Memory B cell (primary cell): Measurements from ENCODE around the gene OCIAD1.
"Not testable (repeated sequence)": the region's sequence is repeated elsewhere in the genome, so short reads cannot be mapped to it uniquely, and the experiment has no call there.

ENCODE experiments used
- ATAC-seq: fragments of 150-1000 bp; cut with Tn5 transposase; 2 replicates; pipeline ENCODE4 v1.10.0; 2021; ENCODE audit warnings: low read depth, mild to moderate bottlenecking, moderate library complexity
- DNase-seq, 2 donors: peaks; one replicate each; pipeline ENCODE4 v3.0.0; 2022; ENCODE audit warnings: low spot score in 2 of 2
- H3K27ac Mint-ChIP-seq: one replicate; pipeline ENCODE4 v1.8.0; 2022; ENCODE audit warnings: mild to moderate bottlenecking, moderate library complexity, mixed read lengths
- H3K27me3 Mint-ChIP-seq: one replicate; pipeline ENCODE4 v1.8.0; 2022; ENCODE audit warnings: mixed read lengths
- H3K36me3 Mint-ChIP-seq: one replicate; pipeline ENCODE4 v1.8.0; 2022; ENCODE audit warnings: mild to moderate bottlenecking, mixed read lengths
- H3K4me1 Mint-ChIP-seq: one replicate; pipeline ENCODE4 v1.8.0; 2022; ENCODE audit warnings: mixed read lengths
- H3K4me3 Mint-ChIP-seq: one replicate; pipeline ENCODE4 v1.8.0; 2022; ENCODE audit warnings: mild to moderate bottlenecking, moderate library complexity, mixed read lengths
- H3K9me3 Mint-ChIP-seq: one replicate; pipeline ENCODE4 v1.8.0; 2022; ENCODE audit warnings: mixed read lengths

The OCIAD1 gene

DNA sequence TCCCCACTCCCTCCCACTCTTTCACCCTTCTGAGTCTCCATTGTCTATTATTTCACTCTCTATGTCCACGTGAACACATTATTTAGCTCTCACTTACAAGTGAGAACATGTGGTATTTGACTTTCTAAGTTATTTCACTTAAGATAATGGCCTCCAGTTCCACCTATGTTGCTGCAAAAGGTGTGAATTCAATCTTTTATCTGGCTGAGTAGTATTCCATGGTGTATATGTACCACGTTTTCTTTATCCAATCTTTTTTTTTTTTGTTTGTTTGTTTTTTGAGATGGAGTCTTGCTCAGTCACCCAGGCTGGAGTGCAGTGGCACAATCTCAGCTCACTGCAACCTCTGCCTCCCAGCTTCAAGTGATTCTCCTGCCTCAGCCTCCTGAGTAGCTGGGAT lies 30.7 kb upstream of the OCIAD1 start:
- not testable (repeated sequence) for DNase-seq, ATAC-seq, H3K9me3 Mint-ChIP-seq, H3K27ac Mint-ChIP-seq, H3K36me3 Mint-ChIP-seq, H3K4me3 Mint-ChIP-seq, H3K4me1 Mint-ChIP-seq, H3K27me3 Mint-ChIP-seq

DNA sequence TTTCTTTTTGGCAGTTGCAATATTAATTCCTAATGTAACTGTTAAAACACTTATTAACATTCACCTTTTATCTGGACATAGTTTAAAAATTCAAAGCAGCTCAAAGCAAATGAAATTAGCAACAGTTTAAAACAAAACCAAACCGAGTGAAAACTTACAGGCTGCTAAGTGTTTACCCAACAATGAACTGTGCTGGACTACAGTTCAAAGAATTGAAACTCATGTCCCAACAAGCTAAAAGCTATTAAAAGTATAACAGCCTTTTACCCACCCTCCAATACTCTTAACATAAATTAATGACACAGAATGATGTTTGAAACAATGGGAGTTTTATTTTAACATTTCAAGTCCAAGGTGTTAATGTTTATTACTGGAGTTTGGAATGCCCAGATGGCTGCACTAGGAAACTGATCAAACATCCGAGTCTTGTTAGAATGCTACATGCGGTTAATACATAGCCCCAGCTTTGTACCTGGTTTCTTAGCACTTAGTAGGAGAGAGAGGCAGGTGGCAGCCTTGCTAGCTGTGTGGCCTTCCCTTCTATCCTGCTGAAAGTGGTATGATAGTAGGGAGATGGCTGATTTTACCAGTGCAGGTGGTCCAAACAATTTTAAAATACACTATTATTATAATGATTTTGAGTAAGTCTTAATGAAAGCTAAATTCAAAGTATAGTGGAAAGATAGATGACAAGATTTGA lies 29.7 kb upstream of the OCIAD1 start:
- no peaks in the 10 kb centered on the region for H3K4me1 Mint-ChIP-seq
- H3K27me3 Mint-ChIP-seq, result peaks cover 3% of the 10 kb centered on the region
- peaks cover 2% of the 10 kb centered on the region for H3K36me3 Mint-ChIP-seq
- ATAC-seq (no peak), DNase-seq (no peak)
- H3K9me3 Mint-ChIP-seq, result no peaks in the 10 kb centered on the region
- no peak overlapping the region for H3K27ac Mint-ChIP-seq
- no peak overlapping the region for H3K4me3 Mint-ChIP-seq

DNA sequence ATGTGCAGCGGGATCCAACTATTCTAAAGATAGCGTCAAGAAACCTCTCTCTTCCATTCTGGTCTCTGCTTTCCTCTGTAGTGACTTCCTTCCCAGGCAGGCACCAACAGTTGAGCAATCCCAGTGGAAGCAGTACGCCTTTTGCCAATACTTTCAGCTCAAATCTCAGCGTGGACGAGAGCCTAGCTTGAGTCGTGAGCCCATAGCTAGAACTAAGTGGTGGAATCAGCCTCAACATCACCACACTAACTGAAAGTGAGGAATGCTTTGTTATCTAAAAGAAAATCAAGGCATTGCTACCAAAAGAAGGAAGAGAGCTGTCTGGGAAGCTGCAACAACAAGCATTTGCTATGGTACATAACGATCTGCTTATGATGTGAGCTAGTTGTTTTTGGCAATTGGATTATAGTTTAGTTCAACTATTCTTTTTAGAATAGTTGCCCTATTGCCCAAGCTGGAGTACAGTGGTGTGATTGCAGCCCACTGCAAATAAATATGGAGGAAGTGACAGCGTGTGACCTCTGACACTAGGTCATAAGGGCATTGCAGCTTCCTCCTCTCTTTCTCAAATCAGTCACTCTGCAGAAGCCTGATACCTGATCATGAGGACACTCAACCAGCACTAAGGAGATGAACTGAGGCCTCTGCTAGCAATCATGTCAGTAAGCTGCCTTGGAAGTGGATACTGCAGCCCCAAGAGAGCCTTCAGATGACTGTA lies 26.1 kb upstream of the OCIAD1 start:
- Mint-ChIP-seq H3K27ac (no peak overlapping the region), H3K27me3 (no peaks in the 10 kb centered on the region), H3K9me3 (no peaks in the 10 kb centered on the region), H3K4me3 (no peak overlapping the region), H3K36me3 (no peaks in the 10 kb centered on the region), H3K4me1 (no peaks in the 10 kb centered on the region)
- DNase-seq, result no peak
- ATAC-seq, result no peak

DNA sequence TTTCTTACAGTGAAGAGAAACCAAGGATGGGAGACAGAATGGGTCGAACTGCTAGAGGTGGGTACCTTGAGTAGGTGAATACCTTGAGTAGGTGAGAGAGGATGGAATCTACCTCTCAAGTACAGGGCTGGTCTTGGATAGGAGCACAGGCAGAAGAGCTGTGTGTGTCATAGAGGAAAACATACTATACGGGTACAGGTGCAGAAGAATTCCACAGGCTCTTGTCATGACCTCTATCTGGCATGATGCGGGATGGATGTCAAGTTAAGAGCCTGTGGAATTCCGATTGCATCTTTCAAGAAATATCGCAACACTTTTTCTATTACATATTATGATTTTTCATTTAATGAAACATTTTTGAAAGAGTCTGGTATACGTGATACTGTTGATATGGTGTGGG lies 18.0 kb upstream of the OCIAD1 start:
- no peak for ATAC-seq
- no peak for DNase-seq
- H3K27ac Mint-ChIP-seq, result no peak overlapping the region
- H3K9me3 Mint-ChIP-seq, result no peaks in the 10 kb centered on the region
- H3K4me1 Mint-ChIP-seq, result peaks cover 15% of the 10 kb centered on the region
- no peak overlapping the region for H3K4me3 Mint-ChIP-seq
- no peaks in the 10 kb centered on the region for H3K27me3 Mint-ChIP-seq
- peaks cover 2% of the 10 kb centered on the region for H3K36me3 Mint-ChIP-seq

DNA sequence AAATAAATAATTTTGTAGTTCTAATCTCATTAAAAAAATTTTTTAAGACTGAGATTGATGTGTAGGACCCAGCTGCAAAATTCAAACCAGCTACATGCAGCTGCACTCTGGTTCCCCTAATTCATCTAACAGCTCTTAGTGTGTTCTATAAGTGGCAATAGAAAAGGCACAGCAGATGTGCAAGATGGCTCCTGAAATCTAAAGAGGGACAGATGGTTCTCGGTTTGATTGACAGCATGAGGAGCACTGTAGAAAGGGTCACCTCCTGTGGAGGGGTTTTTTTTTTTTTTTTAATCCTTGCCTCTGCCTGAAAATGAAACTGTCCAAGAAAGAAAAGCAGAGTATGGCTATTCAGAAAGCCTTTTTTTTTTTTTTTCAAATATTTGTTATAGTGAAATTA lies 16.9 kb upstream of the OCIAD1 start:
- Mint-ChIP-seq H3K27me3 (no peaks in the 10 kb centered on the region), H3K9me3 (no peaks in the 10 kb centered on the region), H3K4me3 (no peak overlapping the region), H3K36me3 (peaks cover 2% of the 10 kb centered on the region), H3K4me1 (peaks cover 15% of the 10 kb centered on the region), H3K27ac (no peak overlapping the region)
- no peak for ATAC-seq
- no peak for DNase-seq

DNA sequence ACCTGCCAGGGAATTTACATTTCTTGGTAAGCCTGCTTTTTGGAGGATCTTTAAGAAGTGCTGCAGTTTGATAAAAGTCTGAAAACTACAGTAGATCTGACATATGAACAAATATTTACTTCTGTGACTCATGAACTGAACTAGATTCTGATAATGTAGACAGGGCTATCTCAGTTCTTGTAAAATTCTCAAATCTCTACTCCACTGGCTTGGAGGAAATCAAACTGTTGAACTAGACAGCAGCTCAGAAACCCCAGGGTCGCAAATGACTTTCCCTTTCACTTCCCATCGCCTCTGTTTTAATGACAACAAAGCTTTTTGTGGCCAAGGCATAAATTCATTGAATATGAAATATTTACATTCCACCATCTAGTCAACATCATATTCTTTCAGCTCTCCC lies 15.4 kb upstream of the OCIAD1 start:
- Mint-ChIP-seq H3K36me3 (peaks cover 2% of the 10 kb centered on the region), H3K4me3 (peak overlapping the region; percentile 53)

DNA sequence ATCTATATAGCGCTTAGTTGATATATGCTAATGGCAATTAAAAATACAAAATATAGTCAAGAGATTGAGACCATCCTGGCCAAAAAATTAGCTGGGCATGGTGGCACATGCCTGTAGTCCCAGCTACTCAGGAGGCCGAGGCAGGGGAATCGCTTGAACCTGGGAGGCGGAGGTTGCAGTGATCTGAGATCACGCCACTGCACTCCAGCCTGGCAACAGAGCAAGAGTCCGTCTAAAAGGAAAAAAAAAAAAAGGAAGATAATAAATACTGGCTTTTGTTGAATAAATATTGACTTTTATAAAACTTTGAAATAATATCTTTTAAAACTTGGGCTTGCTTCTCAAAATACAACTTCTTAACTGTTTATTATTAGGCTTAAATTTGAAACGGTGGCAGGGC lies 14.6 kb upstream of the OCIAD1 start:
- not testable (repeated sequence) for DNase-seq, H3K27me3 Mint-ChIP-seq, ATAC-seq, H3K27ac Mint-ChIP-seq, H3K9me3 Mint-ChIP-seq, H3K36me3 Mint-ChIP-seq
- peaks cover 17% of the 10 kb centered on the region for H3K4me1 Mint-ChIP-seq
- peak overlapping the region; percentile 53 for H3K4me3 Mint-ChIP-seq

More for the DNA sequence above, 15.4 kb upstream of the OCIAD1 start:
- H3K9me3 Mint-ChIP-seq, result no peaks in the 10 kb centered on the region
- H3K27me3 Mint-ChIP-seq, result no peaks in the 10 kb centered on the region
- peak overlapping the region; percentile 46 for H3K27ac Mint-ChIP-seq
- ATAC-seq, result peak; percentile 82
- H3K4me1 Mint-ChIP-seq, result peaks cover 15% of the 10 kb centered on the region
- no peak for DNase-seq

DNA sequence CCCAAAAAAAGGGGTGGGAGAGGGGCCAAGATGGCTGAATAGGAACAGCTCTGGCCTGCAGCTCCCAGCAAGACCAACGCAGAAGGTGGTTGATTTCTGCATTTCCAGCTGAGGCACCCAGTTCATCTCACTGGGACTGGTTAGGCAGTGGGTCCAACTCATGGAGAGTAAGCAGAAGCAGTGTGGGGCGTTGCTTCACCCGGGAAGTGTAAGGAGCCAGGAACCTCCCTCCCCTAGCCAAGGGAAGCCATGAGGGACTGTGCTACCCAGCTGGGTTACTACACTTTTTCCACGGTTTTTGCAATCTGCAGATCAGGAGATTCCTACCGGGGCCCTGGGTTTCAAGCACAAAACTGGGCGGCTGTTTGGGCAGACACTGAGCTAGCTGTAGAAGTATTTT lies 13.9 kb upstream of the OCIAD1 start:
- ATAC-seq (no peak), DNase-seq (no peak)
- Mint-ChIP-seq H3K9me3 (no peaks in the 10 kb centered on the region), H3K36me3 (no peaks in the 10 kb centered on the region), H3K4me1 (peaks cover 17% of the 10 kb centered on the region), H3K4me3 (no peak overlapping the region), H3K27ac (no peak overlapping the region), H3K27me3 (no peaks in the 10 kb centered on the region)

DNA sequence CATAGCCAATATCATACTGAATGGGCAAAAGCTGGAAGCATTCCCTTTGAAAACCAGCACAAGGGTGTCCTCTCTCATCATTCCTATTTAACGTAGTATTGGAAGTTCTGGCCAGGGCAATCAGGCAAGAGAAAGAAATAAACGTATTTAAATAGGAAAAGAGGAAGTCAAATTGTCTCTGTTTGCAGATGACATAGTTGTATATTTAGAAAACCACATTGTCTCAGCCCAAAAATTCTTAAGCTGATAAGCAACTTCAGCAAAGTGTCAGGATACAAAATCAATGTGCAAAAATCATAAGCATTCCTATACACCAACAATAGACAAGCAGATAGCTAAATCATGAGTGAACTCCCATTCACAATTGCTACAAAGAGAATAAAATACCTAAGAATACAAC lies 9.5 kb upstream of the OCIAD1 start:
- H3K9me3 Mint-ChIP-seq, H3K27ac Mint-ChIP-seq, H3K27me3 Mint-ChIP-seq, H3K36me3 Mint-ChIP-seq, ATAC-seq, DNase-seq: not testable (repeated sequence)
- peaks cover 10% of the 10 kb centered on the region for H3K4me1 Mint-ChIP-seq
- peak overlapping the region; percentile 39 for H3K4me3 Mint-ChIP-seq

DNA sequence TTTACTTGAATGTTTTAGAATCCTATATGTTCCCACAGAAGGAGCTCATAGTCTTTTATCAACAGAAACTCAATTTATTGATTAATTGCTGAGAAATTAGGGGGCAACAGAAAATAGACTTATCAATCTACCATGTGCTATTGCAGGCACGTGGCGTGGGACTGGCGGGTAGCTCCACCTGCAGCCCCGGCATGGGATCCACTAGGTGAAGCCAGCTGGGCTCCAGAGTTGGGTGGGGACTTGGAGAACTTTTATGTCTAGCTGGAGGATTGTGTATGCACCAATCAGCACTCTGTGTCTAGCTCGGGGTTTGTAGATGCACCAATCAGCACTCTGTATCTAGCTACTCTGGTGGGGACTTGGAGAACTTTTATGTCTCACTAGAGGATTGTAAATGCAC lies 3.3 kb upstream of the OCIAD1 start:
- Mint-ChIP-seq H3K9me3 (no peaks in the 10 kb centered on the region), H3K27me3 (peaks cover 2% of the 10 kb centered on the region), H3K4me3 (no peak overlapping the region), H3K27ac (no peak overlapping the region), H3K4me1 (peaks cover 8% of the 10 kb centered on the region), H3K36me3 (peaks cover 2% of the 10 kb centered on the region)
- ATAC-seq (no peak), DNase-seq (no peak)

DNA sequence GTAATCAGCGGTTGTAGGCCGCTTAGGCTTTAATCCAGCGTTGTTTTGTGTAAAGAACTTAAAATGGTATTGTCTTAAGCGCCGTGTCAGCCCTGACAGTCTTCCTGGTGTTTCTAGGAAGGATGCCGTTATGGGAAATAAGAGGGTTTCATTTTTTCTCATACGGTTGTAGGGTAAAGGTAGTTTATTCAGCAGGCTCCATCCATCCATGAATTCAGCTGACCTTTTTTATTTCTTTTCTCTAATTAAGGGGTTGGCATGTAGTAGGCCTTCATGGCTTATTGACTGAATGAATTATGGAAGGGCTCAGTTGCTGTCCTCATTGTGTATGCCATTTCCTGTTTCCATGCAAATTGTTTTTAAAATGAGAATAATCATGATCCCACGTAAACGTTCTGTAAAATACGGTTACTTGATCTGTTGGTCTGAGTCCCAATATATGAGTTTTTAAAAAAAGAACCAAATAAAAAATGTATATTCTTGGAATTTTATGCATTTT lies 693 bp downstream of the OCIAD1 start:
- Mint-ChIP-seq H3K27me3 (no peaks in the 10 kb centered on the region), H3K36me3 (peaks cover 16% of the 10 kb centered on the region), H3K9me3 (no peaks in the 10 kb centered on the region), H3K27ac (peak overlapping the region; percentile 100), H3K4me1 (peaks cover 12% of the 10 kb centered on the region), H3K4me3 (peak overlapping the region; percentile 100)
- no peak for DNase-seq
- no peak for ATAC-seq

DNA sequence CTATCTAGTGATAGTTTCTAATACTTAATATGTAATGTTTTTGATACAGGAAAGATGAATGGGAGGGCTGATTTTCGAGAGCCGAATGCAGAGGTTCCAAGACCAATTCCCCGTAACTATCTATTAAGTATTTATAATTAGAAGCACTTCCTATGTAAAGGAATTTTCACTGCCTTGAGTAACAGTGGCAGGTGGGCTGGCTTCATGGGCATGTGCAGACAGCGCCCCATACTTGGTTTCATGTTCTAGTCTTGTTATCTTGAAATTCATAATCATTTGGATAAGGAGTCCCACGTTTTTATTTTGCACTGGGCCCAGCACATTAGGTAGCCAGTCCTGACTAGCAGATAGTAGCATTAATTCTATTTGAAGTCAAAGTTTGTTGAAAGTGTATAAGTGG lies 1.7 kb downstream of the OCIAD1 start:
- Mint-ChIP-seq H3K36me3 (peaks cover 17% of the 10 kb centered on the region), H3K4me3 (no peak overlapping the region), H3K27ac (peak overlapping the region; percentile 100), H3K27me3 (no peaks in the 10 kb centered on the region), H3K9me3 (no peaks in the 10 kb centered on the region), H3K4me1 (peaks cover 12% of the 10 kb centered on the region)
- DNase-seq, result no peak
- no peak for ATAC-seq

DNA sequence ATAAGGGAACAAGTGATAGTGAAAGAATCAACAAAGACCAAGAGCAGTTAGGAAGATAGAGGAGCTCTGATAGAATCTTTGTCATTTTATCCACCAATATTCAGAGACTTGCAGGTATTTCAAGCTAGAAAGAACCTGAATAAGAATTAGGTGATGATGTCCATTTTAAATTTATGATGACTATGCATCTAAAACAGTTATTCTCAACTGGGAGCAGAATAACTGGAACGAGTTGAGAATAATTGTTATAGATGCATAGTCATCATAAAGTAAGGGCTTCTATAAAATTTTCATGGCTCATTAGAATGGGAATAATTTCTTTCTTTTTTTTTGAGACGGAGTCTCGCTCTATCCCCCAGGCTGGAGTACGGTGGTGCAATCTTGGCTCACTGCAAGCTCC lies 5.8 kb downstream of the OCIAD1 start:
- H3K4me1 Mint-ChIP-seq, result peaks cover 4% of the 10 kb centered on the region
- H3K36me3 Mint-ChIP-seq, result peaks cover 16% of the 10 kb centered on the region
- H3K27me3 Mint-ChIP-seq, result no peaks in the 10 kb centered on the region
- H3K9me3 Mint-ChIP-seq, result no peaks in the 10 kb centered on the region
- H3K4me3 Mint-ChIP-seq, result no peak overlapping the region
- no peak overlapping the region for H3K27ac Mint-ChIP-seq
- no peak for DNase-seq
- no peak for ATAC-seq

DNA sequence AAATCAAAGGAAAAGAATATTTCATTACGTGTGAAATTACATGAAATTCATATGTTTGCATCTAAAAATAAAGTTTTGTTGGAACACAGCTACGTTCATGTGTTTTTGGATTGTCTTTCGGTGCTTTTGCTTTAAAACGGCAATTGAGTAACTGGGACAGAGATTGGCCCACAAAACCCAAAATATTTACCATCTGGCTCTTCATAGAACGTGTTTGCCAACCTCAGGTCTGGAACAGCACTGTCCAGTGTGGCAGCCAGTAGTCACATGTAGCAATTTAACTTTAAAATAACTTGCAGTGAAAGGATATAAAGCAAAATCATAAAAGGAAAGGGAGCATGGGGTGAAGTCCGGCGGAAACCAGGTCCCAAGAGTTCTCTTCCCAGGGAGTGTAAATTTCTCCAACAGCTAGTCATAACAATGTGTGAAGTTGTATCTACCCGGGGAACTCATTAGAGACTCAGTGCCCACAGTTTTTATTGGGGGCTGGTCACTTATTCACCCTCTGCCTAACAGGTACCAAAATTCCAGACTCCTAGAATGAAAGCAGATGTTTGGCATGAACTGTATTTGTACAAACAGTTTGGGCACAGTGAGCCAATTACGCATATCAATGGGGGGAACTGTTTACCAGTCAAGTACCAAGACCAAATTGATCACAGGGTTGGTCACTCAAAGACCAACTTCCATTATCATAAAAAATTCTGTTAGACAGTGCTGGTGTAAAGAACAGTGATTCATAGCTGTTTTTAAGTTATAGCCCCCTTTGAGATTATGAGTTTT lies 10.3 kb downstream of the OCIAD1 start:
- peaks cover 26% of the 10 kb centered on the region for H3K36me3 Mint-ChIP-seq
- no peak for DNase-seq
- H3K27me3 Mint-ChIP-seq, result no peaks in the 10 kb centered on the region
- no peak overlapping the region for H3K4me3 Mint-ChIP-seq
- peaks cover 5% of the 10 kb centered on the region for H3K4me1 Mint-ChIP-seq
- no peak overlapping the region for H3K27ac Mint-ChIP-seq
- H3K9me3 Mint-ChIP-seq, result no peaks in the 10 kb centered on the region
- ATAC-seq, result no peak
